Stimulated activated CD8-positive, alpha-beta memory T cell treated with anti-CD3 and anti-CD28 coated beads, Interleukin-12 subunit alpha, Interleukin-12 subunit beta, amount 100 ng/mL, for 1 hour (primary cell): ENCODE data around the gene CRACDL.

Experiments used
- DNase-seq: peaks from one replicate; pipeline ENCODE4 v3.0.0-alpha.2; 2020; ENCODE audit warnings: low read depth

Gene CRACDL

DNA sequence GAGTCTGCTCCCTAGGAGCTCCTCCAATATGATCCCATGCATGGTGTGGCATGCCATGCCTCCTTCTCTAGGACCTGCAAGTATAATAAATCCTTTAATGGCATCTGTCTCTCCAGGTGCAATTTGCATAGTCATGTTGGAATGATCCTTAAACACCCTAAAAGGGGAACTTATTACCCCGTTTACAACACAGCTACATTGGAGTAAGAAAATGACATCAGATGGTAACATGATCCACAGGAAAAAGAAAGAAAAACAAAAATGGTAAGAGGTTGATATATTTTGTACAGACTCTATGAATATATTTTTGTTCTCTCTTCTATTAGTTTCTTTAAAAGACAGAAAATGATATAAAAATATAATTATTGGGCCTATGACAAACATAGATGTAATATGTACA is 79.0 kb downstream of the CRACDL start:
- DNase-seq: no peak

DNA sequence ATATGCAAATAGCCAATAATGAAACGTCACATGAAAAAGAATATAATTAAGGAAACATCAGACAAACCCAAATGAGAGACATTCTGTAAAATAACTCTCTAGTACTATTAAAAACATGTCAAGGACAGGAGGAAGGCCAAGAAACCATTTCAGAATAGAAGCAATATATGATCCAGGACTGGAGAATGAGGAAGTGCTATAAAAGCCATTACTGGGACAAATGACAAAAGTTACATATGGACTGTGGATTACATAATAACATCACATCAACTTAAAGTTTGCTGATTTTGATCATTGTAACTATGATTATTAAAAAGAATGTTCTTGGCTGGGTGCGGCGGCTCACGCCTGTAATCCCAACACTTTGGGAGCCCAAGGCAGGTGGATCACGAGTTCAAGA is 81.3 kb downstream of the CRACDL start:
- no peak for DNase-seq

DNA sequence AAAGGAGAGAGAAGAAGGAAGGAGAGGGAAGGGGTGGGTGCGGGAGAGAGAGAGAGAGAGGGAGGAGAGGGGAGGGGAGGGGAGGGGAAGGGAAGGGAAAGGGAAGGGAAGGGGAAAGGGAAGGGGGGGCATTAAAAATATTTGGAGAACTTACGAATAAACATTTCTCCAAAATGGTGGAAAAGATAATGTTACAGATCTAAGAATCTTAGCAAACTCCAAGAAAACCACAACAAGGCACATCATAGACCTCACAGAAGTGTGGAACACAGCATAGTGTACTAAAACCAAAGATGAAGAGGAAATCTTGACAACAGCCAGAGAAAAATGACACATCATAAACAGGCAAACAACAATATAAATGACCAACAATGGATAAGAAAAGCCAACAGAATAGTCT is 83.1 kb downstream of the CRACDL start:
- DNase-seq: no peak

- no peak for DNase-seq
Measured at GRCh38 chr2:98850074-98850473, 86.0 kb downstream of the CRACDL start.

DNA sequence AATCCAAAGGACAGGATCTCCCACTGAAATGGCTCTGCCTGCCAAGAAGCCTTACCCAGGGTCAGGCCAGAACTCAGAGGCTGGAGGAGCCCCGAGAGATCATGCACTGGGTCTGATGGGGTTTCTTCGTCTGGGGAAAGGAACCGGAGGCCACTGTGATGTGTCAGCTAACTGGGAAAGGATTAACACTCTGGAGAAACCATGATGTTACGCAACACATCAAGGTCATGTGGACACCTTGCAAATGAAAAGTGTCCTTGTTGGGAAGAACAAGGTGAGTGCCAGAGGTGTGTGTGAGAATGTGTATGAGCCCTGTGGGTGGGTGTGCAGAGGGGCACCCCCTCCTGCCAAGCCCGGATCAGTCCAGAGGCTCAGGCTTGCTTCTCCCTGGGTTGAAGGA is 86.9 kb downstream of the CRACDL start:
- no peak for DNase-seq

DNA sequence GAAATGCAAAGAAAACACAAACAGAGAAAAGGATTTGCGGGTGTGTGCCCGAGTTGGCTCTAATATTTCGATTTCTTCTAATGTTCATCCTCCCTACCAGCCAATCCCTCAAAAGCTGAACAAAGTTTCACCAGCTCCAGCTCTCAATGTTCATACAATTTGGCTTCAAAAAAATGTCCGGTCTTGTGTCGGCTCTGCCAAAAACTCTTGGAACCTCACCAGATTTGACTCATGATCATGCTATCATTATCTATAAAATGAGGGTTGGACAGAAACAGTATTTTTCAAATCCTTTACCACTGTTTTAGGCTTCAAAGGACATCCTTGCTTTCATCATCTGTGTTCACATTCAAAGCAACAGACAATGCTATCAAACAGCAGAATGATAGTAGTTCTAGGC is 88.2 kb downstream of the CRACDL start:
- DNase-seq: no peak

DNA sequence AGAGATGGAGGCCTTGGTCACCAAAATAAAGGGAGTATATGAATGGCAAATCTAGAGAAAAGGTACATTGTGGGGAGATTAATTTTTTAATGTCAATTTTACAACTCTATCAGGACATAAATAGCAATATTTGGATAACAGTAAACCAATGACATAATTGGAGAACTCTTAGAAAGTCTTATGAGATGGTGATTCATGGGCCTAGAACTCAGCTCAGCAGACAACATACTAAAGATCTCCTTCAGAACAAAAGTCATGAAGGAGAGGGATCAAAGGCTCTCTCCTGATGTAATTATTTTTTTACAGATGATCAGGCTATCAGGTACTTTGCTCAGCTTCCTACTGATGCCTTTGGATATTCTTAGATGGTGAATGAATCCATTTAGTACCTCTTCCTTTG is 90.0 kb downstream of the CRACDL start:
- no peak for DNase-seq

DNA sequence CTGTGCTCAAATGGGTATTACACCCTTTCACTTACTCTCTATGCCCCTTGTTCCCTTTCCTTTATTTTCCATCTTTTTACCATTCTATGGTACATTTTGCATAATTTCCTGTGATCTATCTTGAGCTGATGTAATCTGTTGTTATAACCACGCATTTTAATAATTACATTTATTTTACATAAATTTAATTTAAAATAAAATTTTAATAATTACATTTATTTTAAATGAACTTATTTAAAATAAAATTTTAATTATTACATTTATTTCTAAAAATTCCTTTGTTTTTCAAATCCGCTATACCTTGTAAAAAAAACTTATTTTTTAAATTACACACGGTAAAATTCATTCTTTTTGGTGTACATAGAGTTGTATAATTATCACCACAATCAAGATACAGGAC is 93.9 kb downstream of the CRACDL start:
- DNase-seq: no peak

GRCh38 chr2:98839292-98839691 is 96.7 kb downstream of the CRACDL start:
- DNase-seq: no peak

DNA sequence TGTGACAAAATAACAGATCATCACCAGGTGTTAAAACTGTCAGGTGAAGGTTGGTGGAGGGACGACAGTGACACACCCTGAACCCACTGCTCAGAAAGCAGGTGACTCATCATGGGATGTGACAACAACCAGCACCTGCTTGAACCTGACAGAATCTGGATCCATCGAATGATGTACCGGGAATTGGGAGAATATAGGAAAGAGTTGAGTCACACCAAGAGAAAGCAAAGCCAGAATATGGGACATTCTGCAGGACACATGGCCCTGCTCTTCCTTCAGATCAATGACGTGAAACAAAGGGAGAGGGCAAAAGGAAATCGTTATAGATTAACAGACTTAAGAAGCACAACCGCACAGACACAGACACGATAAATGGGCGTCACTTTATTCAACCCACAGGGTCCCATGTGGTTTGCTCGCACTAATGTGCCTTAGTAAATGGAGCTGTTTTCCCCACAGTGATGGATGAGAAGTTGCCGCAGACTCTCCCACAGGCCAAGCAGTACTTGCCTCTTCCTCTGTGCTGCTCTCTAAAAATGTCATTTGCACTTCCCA is 100.1 kb downstream of the CRACDL start:
- DNase-seq: peak; percentile 37

GRCh38 chr2:98833917-98834263 is 102.1 kb downstream of the CRACDL start:
- DNase-seq: no peak

GRCh38 chr2:98833172-98833916 is 102.7 kb downstream of the CRACDL start:
- DNase-seq: no peak

DNA sequence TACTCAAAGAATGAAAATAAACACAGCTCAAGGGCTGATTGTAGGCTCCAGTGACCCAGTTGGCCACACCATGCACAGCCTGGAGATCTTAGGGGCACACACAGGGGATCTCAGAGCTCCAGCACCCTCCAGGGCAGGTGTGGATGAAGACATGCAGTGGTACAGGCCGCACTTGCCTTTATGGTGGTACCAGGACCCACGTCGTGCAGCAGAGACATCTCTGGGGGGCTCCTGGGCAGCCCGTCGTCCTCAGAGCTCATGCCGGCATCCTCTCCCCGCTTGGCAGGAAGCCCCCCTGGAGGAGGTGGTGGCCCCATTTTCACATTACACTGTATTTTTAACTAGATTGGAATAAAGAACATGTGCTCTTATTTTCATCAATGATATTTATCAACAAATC is 103.9 kb downstream of the CRACDL start:
- no peak for DNase-seq

- no peak for DNase-seq
Measured at GRCh38 chr2:98830571-98831145, 105.4 kb downstream of the CRACDL start.

DNA sequence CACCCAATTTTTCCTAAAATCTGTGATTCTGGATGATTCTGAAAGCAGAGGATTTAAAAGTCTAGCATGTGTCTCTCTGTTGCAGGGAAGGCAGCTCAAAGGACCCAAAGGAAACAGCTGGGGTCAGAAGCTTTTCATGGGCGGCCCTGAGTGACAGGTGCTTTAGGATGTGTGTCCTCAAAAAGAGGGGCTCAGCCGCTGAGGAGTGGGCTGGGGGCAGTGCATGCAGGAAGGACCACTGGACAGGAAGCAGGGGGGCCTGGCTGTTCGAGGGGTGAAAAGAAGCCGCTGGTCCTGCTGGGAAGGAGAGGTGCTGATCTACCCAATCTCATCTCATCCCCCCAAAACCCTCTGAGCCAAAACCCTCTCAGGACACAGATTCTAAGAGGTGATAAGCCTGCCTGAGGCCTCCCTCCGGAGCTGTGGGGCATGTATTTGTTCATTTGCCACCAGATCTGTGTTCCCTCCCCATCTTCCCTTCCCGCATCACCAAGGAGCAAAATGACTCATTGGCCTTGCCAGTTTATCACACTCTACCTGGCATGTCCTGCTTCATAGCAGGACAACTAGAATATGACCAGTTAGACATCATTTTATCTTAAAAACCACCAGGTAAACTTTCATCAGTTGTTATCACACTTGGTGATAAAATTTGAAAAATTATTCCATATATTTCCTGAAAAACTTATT is 106.3 kb downstream of the CRACDL start:
- no peak for DNase-seq

DNA sequence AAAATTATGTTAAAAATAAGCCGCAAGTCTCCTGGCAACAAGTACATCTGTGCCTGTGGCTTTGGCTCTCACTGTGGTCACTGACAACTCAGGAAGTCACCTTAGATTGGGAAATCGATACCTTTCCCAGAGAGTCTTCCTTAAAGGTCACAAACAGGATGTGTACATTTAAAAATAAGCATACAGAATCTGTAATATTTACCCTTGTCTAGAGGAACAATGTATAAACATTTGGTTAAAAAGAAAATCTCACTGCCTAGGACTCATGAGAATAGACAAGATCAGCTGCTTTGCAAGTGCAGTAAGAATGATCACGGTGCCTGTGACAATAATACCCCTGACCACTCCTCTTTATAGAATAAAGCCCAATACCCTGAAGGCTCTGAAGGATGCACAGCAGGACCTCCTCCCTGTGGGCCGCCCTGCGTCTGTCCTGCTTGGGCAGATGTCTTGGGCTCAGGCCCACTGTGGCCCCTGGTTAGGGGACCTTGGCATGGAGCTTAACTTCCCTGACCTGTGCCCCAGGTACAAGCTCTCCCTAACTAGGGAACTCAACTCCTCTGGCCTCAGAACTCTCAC is 107.1 kb downstream of the CRACDL start:
- no peak for DNase-seq

GRCh38 chr2:98828369-98828744 is 107.7 kb downstream of the CRACDL start:
- no peak for DNase-seq

DNA sequence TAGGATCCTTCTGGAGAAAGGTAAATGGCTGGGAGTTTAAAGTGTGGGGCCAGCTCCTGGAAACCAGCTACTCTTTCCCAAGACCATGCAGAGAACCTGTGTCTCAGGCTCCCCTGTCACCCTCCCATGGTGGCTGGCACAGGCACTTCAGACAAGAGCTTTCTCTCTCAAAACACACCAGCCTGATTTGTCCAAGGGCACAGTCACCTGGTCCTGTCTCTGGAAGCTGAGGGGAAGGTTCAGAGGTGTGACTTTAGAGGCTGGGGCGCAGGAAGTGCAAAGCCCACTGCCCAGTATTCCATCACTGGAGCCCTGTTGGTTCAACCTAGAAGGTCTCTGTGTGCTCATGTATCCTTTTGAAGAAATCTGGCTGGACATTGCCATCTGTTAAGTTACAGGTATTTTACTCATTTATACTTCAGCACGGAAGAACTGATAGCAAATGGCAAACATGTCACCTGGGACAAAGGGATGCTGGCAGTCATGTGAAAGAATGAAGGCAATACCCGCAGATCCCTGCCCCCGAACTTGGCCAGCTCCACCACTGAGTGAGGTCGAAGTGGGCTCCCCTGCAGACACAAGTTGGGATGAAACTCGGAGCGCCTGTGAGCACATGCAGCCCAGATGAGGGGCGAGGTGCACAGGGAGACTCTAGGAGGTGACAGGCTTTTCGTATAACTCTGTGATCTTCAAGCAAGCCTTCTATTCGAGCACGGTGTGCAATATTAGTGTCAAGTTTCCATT is 108.2 kb downstream of the CRACDL start:
- no peak for DNase-seq

DNA sequence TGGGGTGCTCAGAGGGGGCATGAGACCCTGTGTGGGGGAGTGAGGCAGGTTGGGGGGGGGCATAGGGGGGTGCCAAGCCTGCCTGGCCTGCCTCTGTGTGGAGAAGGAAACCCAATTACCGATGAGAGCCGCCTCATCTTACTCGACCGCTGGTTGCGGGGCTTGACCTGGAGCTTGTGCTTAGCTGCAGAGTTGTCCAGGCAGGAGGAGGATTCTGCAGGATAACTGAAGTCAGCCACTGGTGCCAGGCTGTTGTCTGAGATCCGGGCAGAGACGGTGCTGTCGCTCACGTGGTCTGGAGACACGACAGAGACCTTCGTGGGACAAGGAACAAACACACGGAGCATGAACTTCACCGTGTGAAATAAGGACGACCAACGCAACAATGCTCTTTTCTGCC is 109.2 kb downstream of the CRACDL start:
- DNase-seq: no peak

DNA sequence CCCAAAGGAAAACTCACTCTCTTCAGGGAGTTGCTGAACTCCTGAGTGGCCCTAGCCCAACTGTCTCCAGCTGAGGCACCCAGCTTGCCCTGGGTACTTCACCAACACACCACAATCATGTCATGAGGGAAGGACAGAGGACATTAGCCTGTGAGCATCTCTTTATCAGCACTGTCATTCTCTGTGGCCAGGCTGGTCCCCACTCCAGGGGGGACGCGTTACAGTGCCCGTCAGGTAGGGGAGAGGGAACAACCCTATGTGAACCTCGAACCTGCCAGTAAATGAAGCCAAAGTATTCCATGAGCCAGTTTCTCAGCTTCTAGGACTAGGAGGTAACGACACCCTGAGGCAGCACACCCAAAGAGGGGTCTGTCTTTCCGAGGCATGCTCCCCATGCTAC is 110.2 kb downstream of the CRACDL start:
- DNase-seq: no peak

DNA sequence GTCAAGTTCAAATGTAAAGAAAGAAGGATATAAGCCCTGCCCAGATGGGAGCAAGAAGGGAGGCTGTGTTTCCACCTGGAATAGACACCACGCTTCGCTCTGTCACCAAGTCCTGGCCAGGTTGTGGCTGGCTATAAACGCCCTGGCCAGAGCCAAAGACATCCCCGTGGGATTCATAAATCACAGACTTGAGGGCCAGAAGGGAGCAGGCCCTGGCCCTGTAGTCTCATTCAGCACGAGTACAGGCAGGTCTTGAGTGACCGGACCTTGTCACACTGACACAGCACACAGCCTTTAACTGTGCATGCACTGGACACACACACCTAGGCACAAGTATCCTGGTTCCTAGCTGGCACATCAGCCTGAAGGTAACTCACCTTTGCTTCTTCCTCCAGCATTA is 110.6 kb downstream of the CRACDL start:
- DNase-seq: no peak

DNA sequence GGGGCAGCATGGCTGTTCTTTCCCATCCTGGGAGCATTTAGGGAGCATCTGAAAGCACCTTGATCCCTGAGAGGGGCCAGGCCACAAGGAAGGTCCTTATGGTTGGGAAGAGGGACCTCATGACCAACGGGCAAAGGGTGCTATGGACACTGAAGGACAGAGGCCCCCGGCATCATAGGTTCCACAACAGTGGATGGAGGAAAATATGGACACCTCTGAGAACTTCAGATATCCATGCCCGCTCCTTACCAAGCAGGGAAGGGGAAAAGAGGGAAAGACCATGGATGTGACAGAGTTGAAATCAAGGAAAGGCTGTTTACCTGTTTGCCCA is 111.0 kb downstream of the CRACDL start:
- DNase-seq: no peak
